G401.6 (cell line): ENCODE measurements around the gene GPR33.
"Not testable (repeated sequence)": the region's sequence is repeated elsewhere in the genome, so short reads cannot be mapped to it uniquely, and the experiment has no call there.

Experiments
- FAIRE-seq: peaks from 2 replicates; lab custom pipeline; 2012; peaks lifted over from hg19 to GRCh38; lab: Jason Lieb, UNC

Gene GPR33, protein sequence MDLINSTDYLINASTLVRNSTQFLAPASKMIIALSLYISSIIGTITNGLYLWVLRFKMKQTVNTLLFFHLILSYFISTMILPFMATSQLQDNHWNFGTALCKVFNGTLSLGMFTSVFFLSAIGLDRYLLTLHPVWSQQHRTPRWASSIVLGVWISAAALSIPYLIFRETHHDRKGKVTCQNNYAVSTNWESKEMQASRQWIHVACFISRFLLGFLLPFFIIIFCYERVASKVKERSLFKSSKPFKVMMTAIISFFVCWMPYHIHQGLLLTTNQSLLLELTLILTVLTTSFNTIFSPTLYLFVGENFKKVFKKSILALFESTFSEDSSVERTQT

DNA sequence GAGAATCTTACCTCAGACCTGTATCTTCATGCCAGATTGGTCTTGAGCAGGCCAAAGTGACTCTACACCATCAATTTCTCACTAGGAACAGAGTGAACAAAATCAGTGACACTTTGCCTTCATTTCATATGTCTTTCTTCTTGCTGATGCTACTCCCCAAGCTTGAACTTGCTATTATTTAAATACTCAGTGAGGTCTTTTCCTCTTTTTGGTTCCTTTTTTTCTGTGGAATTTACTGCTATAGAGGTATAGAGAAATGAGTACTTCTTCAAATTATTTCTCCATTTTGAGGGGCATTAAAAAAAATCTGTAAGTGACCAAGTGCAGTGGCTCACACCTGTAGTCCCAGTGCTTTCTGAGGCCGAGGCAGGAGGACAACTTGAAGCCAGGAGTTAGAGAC, at the start of gene GPR33:
Gene GPR33, minus strand, starts transcription at position 154 of the 400 bp plus-strand sequence. CDS start 4,074 bp downstream, outside the sequence.
- FAIRE-seq: no peak

DNA sequence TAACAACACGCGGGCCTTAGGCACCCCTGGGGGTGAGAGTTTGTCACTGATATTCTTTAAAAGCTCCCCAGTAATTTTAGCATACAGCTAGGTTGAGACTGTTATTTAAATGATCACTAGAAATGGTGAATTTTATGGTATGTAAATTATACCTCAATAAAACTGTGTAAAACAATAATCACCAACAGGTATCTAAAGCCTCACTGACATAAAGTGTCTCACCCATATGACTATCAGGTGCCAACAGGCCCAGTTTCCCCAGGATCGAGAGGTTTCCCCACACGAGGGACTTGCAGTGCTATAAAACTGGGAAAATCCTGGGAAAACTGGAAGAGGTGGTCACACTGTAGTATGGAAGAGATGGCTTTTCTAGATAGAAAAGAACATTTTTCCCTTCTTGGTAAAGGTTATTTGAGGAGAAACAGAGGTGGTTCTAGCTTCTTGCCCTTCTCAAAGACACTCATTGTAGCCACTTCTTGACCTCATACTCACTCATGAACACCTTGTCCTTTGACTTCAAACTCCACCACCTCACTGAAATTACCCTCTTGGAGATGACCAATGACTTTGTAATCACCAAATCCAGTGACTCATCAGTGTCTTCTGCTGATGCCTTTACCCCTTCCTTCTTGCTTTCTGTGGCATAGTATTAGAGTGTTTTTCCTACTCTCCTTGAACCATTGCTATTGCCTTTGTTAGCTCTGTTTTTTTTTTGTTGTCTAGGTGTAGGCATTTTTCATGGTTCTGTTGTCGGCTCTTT, 48.5 kb upstream of the GPR33 start:
- no peak for FAIRE-seq

DNA sequence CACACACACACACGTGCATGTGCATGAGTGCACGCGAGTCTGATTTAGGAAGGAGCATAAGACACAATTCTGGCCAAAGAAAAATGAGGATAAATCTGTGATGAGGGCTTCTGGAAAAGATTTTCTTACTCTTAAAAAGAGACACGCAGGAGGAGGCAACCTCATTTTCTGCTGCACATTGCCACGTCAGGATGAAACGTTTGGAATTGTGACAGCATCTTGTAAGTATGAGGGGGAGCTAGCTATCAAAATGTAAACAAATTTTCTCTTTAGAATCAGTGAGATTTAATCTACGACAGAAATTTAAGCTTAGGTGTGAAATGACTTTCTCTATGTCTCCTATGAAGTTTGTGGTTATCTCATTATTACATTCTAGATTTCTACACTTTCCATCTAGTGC, 42.3 kb upstream of the GPR33 start:
- FAIRE-seq: no peak

DNA sequence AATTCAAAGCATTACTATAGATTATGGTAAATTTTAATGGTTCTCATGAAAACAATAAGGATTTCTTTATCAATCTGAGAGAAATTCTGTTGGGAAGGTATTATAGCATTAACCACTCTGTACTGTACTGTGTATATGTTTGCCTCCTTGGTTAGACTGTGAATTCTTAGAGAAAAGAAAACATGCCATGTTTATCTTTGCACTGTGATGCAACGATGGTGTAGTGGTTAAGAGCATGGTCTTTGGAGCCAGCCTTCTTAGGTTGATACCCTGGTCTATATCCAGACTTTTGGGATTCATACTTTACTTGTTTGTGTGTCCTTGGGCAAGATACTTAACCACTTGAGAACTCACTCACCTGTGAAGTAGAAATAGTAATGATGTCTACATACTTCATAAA, 41.2 kb upstream of the GPR33 start:
- FAIRE-seq: no peak

DNA sequence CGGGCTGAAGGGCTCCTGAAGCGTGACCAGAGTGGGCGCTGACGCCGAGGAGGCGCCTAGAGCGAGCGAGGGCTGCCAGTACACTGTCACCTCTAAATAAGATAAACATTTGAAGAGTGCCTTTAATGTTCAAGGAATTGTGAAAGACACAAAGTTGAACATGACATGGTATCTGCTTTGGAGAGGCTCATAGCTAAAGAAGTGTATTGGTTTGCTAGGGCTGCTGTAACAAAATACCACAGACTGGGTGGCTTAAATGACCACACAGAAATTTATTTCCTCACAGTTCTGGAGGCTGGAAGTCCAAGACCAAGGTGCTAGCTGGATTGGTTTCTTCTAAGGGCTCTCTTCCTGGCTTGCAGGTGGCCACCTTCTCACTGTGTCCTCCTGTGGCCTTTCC, 39.7 kb upstream of the GPR33 start:
- FAIRE-seq: no peak

DNA sequence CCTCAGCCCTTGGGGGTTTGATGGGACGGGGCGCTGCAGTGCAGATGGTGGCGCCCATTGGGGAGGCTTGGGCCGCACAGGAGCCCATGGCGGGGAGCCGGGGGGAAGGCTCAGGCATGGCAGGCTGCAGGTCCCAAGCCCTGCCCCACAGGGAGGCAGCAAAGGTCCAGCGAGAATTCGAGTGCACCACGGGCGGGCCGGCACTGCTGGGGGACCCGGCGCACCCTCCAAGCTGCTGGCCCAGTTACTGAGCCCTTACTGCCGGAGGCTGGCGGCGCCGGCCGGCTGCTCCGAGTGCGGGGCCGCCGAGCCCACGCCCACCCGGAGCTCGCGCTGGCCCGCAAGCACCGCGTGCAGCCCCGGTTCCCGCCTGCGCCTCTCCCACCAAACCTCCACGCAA, 39.2 kb upstream of the GPR33 start:
- FAIRE-seq: no peak

DNA sequence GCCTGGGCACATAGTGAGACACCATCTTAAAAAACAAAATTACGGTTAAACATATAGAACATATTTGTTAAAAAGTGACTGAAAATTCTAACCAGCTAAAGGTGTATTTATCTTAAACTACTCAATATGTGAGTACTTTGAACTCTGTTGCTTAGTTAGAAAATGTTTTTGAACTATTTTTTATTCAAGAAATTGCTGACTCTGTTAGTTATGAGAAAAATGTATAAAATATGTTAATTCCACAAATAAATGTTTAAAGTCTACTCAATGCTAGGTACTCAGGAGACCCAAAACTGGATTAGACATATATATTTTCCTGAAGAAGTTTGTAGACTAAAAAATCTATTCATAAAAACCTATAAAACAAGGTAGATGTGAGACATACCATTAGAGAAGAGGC, 23.0 kb upstream of the GPR33 start:
- no peak for FAIRE-seq

DNA sequence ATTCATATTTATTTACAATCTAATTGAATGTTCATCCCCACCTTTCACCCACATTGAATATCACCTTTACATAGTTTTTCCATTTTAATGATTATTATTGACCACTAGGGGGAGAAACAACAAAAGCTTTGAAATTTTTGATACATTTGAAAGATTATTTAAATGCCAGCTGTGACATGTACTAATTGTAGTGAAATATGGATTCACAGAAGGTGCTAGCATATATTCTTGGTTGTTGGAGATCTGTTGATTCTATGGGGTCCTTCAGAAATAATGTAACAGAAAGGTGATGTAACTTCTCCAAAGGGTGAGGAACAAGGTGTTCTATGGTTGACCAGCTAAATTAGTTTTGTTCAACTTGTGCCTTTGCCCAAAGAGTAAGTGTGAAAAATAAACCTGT, 22.4 kb upstream of the GPR33 start:
- peak; percentile 96 for FAIRE-seq

DNA sequence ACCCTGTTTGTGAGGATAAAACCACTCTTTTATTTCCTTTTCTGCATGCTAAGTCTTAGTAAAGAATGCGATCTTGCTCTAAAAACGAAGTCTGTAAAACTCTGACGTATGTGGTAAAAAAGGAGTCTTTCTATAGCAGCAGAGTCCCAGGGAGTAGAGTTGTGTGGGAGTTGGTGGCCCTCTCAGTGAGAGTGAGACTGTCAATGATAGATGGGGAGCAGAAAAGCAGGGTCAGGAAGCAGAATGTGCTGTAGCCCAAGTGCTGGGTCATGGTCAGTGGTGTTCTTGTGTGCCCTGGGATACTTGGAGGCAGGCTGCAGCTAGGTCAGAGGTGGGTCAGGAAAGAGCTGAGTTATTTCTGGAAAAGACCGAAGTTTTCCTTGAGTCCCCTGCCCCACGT, 20.3 kb upstream of the GPR33 start:
- no peak for FAIRE-seq

DNA sequence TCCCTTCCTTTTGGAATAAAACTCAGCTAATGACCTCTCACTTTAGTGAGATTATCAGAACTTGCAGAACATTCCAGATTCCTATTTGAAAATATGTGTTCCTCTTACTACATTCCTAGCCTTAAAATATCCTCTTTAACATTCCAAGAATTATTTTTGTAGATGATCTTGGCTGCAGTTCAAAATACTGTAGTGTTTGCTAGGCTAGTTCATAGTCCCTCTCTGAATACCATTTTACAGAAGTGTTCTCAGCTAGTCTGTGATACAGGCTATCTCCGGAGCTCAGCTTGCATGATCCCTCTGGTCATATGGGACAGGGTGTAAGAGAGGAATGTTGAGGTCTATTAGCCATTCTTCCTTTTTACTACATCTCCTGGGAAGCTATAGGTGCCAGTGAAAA, 17.6 kb upstream of the GPR33 start:
- no peak for FAIRE-seq

DNA sequence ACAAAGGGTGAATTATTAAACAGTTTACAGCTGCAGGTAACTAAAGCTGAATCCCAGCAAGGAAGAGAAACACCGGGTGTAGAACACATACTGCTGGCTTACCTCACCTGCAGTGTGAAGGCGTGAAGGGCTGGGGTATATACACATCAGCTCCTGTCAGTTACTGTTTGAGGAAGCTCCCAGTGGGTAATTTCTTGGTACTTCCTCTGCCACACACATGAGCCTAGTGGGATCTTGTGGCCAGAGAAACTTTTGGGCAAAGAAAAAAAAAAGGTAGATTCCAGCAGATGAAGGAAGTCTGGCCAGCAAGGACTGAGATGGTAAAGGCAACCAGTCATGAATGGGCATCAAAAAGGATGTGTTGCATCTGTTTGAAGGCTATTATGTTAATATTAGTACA, 14.0 kb upstream of the GPR33 start:
- FAIRE-seq: no peak

DNA sequence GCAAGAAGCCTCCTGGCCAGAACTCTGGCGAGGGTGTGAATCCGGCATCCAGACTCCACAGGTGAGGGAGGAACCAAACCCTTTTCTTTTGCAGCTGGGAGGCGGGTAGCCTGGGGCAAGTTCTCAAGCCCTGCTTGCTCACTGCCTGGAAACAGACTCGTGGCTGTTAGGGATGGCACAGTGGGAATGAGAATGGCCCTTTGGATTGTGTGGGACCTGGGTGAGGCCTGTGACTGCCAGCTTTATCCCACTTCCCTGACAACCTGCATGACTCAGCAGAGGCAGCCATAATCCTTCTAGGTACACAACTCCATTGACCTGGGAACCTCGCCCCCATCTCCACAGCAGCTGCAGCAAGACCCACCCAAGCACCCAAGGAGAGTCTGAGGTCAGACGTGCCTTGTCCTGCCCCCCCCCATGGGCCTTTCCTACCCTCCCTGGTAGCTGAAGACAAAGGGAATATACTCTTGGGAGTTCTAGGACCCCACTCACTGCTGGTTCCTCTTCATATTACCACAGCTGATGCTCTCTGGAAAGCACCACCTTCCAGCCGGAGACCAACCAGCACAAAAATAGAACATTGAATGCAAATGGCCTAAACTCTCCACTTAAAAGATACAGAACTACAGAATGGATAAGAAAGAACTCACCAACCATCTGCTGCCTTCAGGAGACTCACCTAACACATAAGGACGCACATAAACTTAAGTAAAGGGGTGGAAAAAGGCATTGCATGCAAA, 5.1 kb upstream of the GPR33 start:
- FAIRE-seq: no peak

DNA sequence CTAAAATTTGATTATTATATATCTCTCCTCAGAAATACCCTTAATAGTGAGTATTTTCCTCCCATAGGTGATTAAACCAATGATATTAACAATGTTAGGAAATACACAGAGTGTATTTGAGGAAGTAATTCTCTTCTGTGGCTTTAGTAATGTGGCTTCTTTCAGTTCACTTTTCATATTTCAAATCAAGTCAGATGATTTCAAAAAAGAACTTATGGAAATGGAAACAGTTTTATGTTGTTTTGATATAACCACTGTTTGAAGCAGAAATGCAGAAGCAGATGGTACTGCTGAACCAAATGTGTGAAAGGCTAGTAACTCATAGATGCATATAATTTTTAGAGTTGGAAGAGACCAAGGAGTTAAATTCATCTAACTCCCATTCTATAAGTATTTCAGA, 1.9 kb upstream of the GPR33 start:
- FAIRE-seq: no peak

DNA sequence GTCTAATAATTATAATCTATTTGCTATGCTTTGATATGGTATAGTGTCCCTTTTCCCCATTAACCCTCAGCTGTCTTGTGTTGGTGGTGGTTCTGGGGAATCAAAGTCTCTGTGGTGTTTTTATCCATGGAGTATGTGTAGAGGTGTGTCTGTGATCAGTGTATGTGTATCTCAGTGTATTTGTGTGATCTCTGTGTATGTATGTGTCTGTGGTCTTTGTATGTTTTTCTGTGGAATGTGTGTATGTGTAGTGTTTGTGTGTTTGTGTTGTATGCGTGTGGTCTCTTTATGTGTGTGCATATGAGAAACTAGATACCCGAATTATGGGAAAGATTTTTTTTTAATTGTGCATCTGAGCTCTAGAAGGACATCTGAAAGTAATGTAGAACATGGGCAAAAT, 1.1 kb downstream of the GPR33 start:
- FAIRE-seq: no peak

DNA sequence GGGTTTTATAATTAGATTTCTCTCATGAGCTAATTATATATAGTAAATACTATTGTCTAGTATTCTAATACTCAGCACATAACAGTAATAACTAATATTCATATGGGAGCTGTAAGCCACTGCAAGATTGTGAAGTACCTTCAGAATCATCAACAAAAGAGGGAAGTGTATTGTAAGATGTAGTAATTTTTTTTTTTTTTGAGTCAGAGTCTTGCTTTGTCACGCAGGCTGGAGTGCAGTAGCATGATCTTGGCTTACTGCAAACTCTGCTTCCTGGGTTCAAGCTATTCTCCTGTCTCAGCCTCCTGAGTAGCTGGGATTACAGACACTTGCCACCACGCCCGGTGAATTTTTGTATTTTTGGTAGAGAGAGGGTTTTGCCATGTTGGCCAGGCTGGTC, 3.1 kb downstream of the GPR33 start:
- no peak for FAIRE-seq

DNA sequence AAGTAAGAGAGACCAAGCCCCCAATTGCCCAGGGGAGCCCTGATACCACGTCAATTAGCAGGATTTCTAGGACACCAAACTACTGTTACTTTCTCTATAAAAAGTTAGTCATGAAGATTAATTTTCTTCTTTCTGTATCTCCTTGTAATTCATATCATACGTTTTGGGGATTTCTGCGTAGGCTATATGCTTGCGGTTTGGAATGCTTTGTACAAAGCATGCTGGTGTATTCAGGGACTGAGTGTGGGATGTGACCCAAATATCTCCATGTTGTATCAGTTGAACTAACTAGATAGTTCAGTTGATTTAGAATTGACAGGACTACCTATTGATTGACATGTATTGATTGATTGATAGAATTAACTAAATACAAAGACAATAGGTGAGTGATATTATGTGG, 7.7 kb downstream of the GPR33 start:
- no peak for FAIRE-seq

DNA sequence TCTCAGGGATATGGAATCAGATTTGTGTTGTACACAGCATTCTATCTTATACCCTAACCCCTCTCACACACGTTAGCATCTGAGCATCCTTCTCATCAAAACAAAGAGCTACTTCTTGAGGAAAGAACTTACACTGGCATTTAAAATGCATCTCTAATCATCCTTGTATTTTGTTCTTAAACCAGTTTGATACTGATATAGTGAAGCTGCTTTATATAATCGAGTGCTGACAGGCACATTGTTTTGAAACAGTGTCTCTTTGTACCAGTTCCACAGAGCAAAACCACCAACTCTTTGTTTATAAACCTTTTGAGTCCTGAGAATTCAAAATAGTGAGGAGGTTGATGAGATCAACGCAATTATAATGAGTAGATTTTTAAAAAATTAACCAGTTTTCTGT, 8.8 kb downstream of the GPR33 start:
- FAIRE-seq: no peak

DNA sequence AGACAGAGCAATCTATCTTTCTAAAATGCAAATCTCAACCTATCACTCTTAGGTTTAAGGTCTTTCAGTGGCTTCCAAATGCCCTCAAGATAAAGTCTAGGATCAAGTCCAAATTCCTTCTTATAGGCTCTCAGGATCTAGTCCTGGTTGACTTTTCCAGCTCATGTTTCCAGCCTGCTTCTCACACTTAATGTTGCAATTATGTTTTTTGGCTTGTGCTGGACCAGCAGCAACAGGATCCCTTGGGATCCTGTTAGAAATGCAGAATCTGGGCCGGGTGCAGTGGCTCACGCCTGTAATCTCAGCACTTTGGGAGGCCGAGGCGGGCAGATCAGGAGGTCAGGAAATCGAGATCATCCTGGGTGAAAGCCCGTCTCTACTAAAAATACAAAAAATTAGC, 10.6 kb downstream of the GPR33 start:
- no peak for FAIRE-seq

DNA sequence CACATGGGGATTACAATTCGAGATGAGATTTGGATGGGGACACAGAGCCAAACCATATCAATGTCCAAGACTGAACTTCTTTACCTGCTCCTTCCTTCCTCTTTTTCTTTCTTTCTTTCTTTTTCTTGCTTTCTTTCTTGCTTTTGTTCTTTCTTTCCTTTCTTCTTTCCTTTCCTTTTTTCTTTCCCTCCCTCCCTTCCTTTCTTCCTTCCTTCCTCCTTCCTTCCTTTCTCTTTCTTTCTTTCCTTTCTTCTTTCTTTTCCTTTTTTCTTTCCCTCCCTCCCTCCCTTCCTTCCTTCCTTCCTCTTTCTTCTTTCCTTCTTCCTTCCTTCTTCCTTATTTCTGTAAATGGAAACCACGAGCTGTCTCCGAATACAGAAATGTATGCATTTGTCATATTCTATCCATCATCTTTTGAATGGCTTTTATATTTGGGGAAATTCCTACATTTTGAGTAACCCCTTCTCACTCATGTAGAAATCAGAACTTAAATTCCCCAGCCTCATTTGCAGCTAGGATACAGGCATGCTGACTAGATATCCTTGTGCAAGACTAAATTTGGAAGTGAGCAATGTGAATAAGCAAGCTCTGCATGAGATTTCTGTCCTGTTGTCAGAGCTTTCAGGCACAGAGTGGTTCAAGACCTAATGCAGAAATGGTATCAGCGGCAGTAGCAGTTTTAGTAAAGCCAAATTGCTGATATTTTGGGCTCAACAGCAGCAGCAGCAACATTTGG, 11.5 kb downstream of the GPR33 start:
- no peak for FAIRE-seq

DNA sequence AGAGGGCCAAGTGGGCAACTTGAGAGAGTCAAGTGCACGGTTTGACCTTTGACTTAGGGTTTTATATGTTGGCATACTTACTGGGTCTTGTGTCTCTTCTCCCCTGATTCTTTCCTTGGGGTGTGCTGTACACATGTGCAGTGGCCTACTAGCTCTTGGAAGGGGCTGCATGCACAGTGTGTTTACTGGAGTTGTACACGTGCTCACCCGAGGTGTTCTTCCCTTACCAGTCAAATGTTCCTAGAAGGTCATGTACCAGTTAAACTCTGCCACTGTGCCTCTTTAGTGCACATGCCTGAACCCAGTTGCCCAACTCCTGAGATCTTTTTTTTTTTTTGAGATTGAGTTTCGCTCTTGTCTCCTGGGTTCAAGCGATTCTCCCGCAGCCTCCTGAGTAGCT, 21.3 kb downstream of the GPR33 start:
- no peak for FAIRE-seq

DNA sequence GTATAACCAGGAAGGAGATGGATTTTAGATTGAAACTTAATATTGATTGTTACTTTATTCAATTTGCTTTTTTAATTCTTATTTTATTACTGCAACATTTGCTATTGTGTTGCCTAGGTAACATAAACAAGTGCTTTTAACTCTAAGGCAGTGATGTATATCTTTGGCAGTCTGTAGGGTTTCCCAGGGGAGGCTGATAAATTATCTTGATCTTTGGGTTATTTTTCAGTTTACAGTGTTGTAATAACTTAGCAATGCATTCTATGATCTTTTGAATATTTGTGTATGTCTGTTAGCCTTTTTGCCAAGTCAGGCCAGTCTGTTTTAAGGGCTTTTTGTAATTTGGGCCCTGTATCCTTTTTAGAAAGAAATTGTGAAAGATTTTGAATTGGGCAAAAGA, 22.7 kb downstream of the GPR33 start:
- no peak for FAIRE-seq

DNA sequence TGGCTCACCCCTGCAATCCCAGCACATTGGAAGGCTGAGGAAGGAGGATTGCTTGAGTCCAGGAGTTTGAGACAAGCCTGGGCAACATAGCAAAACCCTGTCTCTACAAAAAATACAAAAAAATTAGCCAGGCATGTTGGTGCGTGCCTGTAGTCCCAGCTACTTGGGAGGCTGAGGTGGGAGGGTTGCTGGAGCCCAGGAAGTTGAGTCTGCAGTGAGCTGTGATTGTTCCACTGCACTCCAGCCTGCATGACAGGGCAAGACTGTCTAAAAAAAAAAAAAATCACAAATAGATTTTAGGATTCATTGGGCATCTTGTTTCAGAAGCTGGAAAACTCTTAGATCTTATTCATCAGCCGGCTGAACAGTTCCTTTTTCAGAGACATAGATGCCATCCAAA, 25.4 kb downstream of the GPR33 start:
- not testable (repeated sequence) for FAIRE-seq

DNA sequence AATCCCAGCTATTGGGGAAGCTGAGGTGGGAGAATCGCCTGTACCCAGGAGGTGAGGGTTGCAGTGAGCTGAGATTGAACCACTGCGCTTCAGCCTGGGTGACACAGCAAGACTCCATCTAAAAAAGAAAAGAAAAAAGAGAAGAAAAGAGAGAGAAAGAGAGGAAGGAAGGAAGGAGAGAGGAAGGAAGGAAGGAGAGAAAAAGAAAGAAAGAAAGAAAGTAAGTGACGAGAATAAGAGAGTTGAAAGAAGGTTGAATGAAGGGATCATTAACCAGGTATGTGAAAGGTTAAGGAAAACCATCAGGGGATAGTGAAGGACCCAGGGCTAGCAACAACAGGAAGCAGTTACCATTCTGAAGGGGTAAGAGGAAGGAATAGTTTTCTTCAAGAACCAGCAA, 26.3 kb downstream of the GPR33 start:
- no peak for FAIRE-seq
